Left ventricle myocardium superior (tissue), 1 donor: ENCODE data around the gene MEIOB. TPM values are rescaled to one million over a fixed set of nuclear protein-coding genes. Genes with fewer than 3 reads are reported as not detected.
"Not testable (repeated sequence)": the region's sequence is repeated elsewhere in the genome, so short reads cannot be mapped to it uniquely, and the experiment has no call there.

Source experiments
- ATAC-seq: fragments of 200-7000 bp; cut with Tn5 transposase; one replicate; pipeline ENCODE4 v1.9.1; 2020; ENCODE audit warnings: mild to moderate bottlenecking, moderate library complexity
- DNase-seq: peaks from one replicate; pipeline ENCODE4 v3.0.0-alpha.2; 2020
- intact Hi-C: fragments of 100-400 bp; cut with micrococcal nuclease; formaldehyde crosslinking; loops from one replicate; pipeline ENCODE4 v1.11.0; 2022
- total RNA-seq: library from RNA; stranded (reverse); fragmentation: NEBNext Ultra II Directional; extraction: Animal tissue kit (Norgen Biotek cat#: 25700); gene quantifications from one replicate; pipeline ENCODE4 v1.2.1, GENCODE V29; 2021
- donor health status: DM: no; HTN: yes; CAD: no; lungs with severe emphysema.

MEIOB gene
- total RNA-seq, 1 donor from 2014 or later = not detected

DNA sequence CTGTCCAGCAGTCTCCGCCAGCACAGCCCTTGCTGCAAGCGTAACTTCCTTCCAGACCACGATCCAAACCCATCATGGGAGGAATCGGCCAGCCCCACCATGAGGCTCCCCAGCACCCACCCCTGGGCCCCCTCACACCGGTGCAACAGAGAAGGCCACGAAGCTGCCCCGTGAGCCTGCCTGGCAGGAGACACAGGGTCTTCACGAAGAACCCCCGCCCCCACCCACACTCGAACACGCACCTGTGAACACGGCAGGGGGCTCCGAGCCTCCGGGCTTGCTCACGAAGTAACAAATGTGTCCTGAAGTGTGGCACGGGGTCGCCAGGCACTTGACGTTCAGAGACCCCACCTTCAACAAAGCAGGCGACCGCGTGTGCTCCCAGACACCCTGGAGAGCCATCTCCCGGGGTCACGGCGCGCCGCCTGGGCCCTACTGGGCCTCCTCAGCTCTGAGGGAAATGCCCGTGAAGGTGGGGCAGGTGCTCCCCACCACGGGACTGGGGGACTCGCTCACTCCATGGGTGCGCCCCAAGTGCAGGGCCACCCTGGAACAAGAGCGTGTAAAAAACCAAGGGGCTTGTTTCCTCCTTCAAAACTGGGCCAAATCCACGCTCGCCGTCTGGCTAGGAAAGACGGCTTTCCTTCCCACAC is 53.0 kb downstream of the MEIOB start:
- intact Hi-C loops = no loop called here
- ATAC-seq = no peak
- DNase-seq = peak; percentile 21

DNA sequence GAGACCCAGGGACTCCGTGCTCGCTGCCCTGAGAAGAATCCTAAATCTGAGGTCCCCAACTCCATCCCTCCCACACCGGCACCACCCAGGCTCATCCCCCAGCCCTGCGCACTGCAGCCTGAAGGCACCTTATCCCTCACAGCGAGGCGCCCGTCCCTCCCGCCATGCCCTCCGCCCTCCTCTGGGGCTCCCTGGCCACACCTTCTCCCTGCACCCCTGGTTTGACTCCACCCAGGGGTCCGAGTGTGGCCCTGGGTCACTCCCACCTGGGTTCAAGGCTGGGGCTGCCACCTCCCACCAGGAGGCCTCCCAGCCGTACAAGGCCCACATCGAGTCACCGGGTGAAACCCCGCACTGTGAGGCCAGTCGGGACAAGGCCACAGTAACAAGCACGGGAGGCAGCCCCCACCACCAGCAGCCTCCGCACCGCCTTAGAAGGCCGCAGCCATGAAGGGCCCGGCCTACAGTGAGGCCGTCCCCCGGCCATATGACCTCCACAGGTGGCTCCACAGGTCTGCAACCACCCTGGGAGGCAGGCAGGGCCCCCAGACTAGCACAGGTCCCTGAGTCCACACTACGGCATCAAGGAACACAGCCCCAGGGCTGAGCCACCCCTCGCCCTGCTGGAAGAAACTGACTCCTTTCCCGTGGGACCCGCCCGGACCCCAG is 53.6 kb downstream of the MEIOB start:
- intact Hi-C loops = no loop called here
- no peak for ATAC-seq
- no peak for DNase-seq

DNA sequence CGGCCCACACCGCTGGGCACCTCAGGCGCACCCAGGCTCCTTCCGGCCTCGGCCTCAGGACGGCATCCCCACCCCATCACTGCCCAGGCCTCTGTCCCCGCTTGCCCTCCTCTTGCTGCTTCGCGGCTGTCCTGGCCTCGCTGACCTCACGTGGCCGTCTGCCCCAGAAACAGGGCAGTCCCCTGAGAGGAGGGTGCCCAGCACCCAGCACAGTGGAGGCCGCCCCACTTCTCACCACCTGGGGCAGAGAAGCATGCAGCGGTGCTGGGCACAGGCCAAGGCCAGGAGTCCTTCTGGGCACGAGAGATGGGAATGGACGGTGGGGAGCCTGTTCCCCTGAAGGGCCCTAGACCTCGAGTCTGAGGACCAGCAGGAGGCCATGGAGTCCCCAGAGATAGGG is 54.2 kb downstream of the MEIOB start:
- ATAC-seq = no peak
- intact Hi-C loops = no loop called here
- DNase-seq = peak; percentile 19

DNA sequence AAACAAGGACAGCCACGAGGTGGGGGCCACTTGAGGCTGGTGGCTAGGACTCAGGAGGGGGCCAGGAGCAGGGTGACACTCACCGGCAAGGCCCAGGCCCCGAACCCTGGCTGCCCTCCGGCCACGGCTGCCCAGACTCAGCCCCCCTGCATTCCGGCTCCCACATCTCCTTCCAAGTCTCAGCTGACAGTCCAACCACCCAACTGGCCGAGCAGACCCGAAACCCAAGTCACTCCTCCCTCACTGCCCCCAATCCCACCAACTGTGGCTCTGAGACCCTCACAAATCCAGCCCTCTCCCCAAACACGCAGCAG is 54.7 kb downstream of the MEIOB start:
- DNase-seq = peak; percentile 23
- no peak for ATAC-seq
- intact Hi-C loops = no loop called here

DNA sequence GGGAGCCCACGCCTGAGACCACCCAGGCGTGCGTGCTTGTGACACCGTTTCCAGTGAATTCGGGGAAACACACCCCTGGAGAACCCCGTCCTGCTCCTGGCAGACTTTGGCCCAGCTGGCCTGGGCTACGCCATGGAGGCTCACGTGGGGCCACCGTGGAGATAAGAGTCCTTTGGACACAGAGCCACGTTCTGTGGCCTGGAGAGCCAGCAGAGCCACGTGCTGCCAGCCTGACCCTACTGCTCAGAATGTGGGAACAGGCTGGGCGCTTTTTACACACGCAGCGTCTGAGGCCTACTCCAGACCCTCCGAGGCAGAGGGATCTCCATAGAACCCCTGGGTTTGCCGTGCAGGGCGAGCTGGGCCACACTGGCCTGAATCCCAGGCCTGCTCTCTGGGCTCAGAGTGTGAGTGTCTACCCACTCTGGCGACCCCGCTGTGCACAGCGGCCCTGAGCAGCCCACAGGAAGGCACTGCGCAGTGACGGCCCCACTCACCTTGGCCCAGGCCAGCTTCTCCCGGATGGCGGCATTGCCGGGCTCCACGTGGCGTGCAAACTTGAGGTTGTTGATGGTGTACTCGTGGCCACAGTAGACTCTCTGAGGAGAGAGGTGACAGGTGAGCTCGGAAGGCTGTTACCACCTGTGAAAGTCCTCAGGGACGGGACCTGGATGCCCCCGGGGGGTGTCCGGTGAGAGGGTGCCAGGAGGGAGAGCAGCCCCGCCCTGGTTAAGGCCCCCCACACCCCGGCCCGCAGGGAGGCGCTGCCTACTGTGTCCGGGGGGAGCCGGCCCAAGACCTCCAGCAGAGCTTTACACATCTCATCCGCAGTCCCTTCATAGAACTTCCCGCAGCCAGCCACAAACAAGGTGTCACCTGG is 55.3 kb downstream of the MEIOB start:
- intact Hi-C loops = no loop called here
- no peak for ATAC-seq
- no peak for DNase-seq

DNA sequence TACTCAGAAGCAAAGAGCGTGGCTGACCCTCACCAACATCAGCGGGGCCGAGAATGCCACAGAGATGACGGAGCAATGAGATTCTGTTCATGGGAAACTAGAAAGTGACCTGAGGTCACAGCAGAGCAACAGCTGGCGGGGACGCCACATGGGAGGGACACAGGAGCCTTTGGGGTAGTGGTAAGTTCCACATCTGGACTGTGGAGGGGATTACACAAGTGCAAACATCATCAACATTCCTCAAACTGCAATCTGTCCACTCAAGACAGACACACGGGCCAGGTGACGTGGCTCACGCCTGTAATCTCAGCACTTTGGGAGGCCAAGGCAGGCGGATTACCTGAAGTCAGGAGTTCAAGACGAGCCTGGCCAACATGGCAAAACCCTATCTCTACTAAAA is 56.5 kb downstream of the MEIOB start:
- DNase-seq (peak; percentile 25), ATAC-seq (no peak)
- intact Hi-C loops = no loop called here

DNA sequence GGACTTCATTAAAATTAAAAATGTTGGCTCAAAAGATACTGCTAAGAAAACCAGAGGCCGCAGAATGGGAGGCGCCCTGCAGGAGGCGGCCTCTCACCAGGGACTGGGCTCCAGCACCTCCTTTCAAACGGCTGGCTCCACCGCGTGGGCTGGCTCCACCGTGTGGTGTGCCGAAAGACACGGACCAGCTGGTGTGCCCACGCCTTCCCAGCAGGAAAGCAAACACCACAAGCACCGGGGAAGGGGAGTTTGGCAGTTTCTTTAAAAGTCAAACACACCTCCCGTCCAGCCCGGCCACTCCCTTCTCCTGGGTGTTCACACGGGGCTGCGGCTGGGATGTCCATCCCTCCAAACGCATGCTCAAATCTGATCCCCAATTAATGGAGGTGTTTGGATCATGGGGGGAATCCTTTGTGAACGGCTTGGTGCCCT is 59.2 kb downstream of the MEIOB start:
- DNase-seq = peak; percentile 85
- peak; percentile 91 for ATAC-seq

DNA sequence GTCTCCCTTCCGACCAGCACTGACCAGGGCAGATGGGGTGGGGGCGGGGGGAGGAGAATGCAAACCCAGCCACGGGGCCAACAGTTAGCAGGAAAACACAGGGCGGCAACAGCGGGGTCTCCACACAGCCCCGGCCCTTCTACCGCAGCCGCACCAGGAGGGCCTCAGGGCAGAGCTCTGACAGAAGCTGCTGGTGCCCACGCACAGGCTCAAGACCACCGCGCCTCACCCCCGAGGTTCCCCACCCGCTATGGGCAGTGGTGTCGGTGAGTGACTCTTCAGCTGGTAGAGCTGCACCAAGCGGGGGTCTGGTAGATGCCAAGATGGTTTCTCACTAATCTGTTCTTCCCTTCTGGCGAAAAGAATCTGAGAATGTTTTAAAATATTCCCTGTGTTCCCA is 61.4 kb downstream of the MEIOB start:
- intact Hi-C loops = no loop called here
- ATAC-seq (no peak), DNase-seq (no peak)

More for the DNA sequence above, 59.2 kb downstream of the MEIOB start:
- intact Hi-C loops = no loop called here

DNA sequence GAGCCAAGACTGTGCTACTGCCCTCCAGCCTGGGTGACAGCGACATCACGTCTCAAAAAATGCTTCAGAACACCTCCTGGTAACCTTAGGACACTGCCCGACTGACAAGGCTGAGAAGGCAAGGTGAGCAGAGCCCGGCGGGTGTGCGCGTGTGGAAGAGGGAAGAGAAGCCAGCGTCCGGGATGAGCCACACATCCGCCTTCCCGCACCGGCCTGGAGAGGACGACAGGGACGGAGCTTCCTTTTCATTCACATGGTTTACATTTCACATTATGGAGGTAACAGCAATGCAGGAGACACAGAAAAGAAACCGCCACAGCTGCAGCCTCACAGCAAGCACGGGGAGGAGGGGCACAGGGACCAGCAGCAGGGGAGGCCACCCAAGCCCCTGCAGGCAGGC is 61.9 kb downstream of the MEIOB start:
- ATAC-seq (no peak), DNase-seq (no peak)
- intact Hi-C loops = no loop called here

DNA sequence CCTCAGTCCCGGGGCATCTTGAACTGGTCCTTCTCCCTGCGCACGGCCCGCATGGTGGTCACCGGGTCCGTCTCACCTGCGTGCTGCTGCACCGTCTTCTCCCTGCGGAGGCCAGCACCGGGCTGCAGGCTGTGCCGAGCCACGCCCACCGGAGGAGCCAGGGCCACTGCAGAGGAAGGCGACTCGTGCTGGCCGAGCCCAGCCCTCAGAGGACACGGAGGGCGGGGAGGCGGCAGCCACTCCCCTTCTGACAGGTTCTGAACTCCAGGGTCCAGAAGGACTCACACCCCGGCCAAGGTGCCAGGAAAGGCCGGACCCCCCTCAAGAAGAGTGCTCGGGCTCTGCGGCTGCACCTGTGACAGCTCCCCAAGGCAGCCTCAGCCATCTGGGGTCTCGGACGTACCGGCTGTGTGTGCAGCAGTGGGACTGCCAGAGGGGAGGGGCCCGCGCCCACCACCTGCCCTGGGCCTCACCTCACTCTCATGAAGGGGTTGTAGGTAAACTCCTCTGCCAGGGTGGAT is 62.6 kb downstream of the MEIOB start:
- no peak for ATAC-seq
- peak; percentile 27 for DNase-seq
- intact Hi-C loops = no loop called here

DNA sequence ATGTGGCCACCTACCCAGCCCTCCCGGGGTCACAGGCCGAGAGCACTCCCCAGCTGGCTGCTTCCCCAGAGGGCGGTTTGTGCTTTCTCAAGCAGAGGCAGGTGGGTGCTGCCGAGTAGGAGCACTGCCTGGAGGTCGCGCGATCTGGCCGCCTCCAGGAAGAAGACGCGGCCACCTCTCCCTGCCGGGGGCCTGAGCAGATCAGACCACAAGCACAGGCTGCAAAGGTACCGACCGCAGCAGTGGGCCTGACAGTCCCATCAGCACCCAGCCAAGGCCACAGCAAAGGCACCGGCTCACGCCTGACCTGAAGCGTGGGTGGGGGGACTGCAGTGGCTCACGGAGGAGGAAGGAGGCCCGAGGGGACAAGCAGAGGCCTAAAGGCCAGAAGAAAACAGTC is 63.3 kb downstream of the MEIOB start:
- intact Hi-C loops = no loop called here
- DNase-seq (no peak), ATAC-seq (no peak)

DNA sequence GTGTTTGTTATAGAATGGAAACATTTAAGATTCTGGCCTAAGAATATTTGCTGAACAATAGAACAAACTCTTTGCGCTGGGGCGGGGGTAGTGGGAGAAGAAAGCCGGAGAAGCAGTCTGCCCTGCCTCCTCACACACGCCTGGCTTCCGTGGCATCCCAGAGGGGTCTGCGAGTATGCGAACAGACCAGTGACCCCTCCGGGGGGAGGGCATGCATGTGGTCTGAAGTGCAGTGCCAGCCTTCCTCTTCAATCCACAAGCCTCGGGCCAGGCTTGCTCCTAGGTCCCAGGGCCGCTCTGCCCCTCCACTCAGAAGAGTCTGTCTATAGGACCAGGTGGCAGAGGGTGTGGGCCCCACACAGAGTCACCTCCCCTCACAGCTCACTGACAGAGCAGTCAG is 64.3 kb downstream of the MEIOB start:
- ATAC-seq (no peak), DNase-seq (no peak)
- intact Hi-C loops = no loop called here

DNA sequence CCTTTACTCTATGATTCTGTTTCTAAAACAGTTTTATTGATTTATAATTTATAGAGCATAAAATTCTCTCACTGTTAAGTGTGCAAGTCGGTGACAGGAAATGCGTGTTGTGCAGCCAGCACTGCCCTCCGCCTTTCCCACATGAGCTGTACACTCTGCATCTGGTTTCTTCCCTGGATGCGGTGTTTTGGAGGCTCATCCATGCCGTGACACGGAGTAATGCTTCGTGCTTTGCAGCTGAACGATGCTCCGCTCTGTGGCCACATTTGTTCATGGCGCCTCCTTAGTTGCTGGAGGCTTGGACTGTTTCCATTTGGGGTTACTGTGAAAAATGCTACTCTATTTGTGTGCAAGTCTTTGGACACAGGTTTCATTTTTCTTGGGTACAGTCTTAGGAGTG is 71.3 kb downstream of the MEIOB start:
- no peak for DNase-seq
- intact Hi-C loops = no loop called here

DNA sequence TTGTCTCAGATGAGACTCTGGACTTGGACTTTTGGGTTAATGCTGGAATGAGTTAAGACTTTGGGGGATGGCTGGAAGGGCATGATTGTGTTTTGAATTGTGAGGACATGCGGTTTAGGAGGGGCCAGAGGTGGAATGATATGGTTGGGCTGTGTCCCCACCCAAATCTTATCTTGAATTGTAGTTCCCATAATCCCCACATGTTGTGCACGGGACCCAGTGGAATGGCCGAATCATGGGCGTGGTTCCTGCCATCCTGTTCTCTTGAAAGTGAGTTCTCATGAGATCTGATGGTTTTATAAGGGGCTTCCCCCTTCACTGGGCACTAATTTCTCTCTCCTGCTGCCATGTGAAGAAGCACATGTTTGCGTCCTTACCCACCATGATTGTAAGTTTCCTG is 72.7 kb downstream of the MEIOB start:
- ATAC-seq, DNase-seq, intact Hi-C loops: not testable (repeated sequence)

More for the DNA sequence above, 71.3 kb downstream of the MEIOB start:
- no peak for ATAC-seq

DNA sequence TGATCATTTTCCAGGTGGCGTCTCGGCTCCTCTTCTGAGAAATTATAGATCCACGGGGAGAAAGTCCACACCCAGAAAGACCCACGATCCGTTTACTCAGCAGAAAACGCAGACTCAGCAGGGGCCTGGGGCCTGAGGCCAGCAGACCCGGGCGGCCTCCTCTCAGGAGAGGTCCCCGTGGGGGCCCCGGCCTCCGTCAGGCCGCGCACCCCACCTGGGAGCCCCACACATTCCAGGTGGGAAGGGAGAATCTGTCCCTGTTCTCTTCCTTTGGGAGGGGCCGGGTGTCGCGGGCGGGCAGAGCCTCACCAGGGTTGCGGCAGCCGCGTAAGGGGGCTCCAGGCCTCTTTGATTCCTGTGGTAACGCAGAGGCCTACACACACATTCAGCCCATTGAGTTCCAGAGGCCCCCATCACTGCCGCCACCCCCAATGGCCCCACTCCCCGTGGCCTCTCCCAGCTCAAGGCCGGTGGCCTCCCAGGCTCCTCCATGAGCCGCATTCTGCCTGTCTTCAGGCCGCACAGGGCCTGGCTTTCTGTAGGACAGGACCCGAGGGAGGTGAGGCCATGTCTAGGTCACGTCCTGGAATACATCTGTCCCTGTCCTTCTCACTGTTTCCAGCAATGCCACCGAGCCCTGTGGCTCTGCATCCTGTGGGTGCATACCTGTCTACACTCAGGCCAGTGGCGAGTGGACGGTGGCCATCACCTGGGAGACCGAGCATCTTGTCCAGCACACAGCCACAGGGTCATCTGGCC is 76.9 kb downstream of the MEIOB start:
- intact Hi-C loops = no loop called here
- DNase-seq = no peak
- no peak for ATAC-seq

DNA sequence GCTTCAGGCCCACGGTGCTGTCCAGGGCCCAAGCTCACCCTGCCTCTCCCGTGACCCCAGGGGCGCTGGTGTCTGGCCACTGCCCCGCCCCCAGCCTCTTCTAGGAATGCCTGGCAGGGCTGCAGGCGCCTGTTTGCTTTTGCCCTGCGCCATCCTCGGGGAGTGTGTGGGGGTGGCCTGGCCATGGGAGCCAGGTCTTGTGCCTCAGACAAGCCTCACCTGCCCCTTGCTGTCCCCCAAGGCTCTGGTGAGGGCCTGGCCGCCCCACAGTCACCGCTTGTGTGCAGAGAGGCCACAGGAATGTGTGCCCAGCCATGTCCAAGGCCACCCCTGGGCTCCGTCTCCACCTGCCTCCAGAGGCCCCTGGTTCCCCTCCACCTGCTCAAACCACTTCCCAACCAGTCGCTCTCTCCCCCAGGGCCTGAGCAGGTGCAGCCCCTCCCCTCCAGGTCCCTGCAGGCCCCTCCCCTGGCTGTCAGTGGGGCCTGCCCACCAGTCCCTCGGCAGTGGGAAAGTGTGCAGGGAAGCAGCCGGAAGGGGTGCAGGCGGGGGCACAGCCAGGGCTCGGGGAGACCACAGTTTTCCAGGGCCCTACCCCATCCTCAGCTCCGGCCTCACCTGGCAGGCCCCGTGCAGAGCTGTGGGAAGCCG is 77.6 kb downstream of the MEIOB start:
- DNase-seq (no peak), ATAC-seq (no peak)
- intact Hi-C loops = no loop called here

DNA sequence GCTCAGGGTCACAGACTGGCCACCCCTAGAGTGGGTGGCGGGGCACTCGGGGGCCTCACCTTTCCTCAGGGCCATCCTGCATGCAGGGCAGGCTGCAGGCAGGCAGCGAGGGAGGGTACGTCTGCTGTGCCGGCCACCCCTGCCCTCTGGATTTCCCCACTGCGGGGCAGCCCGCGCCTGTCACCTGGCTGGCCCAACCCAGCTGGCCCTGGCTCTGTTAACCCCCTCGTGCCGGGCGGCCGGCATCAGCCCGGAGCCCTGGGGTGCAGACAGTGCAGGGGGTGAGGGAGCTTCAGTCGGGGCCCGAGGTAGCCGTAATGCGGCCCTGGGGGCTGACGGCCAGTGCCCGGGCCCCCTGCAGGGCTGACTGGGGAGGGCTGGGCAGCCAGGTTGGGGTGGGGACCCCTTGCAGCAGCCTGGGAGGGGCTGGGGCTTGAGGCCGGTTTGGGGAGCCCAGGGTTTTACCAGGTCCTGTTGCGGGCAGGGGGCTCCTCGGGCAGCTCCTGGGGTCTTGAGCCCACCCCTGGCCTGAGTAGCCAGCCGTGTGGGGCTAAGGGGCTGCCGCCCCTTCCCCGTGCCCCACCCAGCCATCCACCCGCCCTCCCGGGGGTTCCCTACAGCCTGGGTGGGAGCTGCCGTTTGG is 78.3 kb downstream of the MEIOB start, which contains the start of gene IGFALS:
Gene IGFALS, minus strand, starts transcription at position 128 of the 643 bp plus-strand sequence. Its CDS starts 53 bp downstream, at position 75.
- intact Hi-C loops = no loop called here
- DNase-seq (peak; percentile 17), ATAC-seq (no peak)

DNA sequence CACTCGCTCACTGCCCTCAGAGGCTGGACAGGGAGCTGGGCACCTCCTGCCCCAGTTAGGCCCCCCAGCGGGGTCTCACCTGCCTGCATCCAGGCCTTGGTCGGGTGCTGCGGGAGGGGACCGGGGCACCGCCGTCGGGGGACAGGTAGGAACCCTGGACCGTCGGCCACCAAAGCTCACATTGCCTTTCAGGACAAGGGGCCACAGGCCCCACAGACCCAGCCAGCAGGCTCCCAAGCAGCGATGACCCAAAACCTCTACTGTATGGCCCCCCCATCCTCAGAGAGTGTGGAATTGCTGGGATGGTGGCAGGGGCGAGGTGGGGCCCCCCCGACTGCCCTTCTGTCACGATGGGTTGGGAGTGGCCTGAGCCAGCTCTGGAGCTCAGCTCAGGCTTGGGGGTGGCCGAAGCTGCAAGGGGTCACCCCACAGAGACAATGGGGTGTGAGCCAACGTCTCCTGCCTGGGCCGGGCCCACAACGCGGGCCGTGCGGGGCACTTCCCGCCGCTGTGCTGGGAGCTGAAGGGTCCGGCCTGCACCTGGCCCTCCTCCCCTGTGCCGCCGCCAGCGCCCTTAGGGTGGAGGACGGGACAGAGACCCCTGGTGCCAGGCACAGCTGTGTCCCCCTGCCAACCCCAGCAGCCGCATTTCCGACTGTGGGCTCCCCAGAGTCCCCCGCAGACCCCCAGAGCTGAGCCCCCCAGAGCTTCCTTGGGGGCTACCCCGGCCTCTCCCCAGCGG is 79.0 kb downstream of the MEIOB start:
- ATAC-seq = no peak
- intact Hi-C loops = no loop called here

More for the DNA sequence above, 79.0 kb downstream of the MEIOB start:
- DNase-seq = peak; percentile 20
